ENCODE measurements around the gene C1orf226.

DNA sequence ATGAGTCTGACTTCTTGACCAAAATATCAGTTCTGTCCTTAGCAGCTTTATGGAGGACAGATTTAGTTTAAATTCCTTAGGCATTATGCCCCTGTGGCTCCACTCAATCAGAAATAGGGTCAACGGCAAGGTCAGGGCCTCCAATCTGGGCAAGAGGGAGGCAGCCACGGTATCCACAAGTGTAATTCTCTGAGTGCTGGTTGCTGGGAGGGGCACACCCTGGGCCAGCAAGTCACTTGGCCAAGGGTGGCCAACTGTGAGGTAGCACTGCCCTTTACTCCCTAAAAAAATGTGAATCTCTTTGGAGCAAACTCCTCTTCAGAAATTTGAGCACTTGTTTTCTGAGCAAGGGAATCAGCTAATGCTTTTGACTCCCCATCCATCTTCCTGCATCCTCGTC is 17.7 kb upstream of the C1orf226 start:
- TF ChIP-seq CTCF (IDR thresholded peaks at IDR 0.05; ENCODE audit: insufficient read depth, low read length, poor library complexity, severe bottlenecking) (no peak), EZH2phosphoT487 (conservative IDR thresholded peaks at IDR 0.05; ENCODE audit: low read length) (no peak)

All from SU-DHL-6 (cell line).